Esophagus muscularis mucosa (tissue), 4 donors: ENCODE results near the gene ZXDC. TPM values are rescaled to one million over a fixed set of nuclear protein-coding genes. Genes with fewer than 3 reads are reported as not detected.

Experiments
- DNase-seq: peaks from one replicate; pipeline ENCODE4 v3.0.0-alpha.2; 2017; ENCODE audit errors: extremely low spot score
- H3K27ac ChIP-seq, 4 donors: fragments of 200-600 bp; sonication (generic); replicated peaks in 1 of 4; 1 replicate in 3 of 4; 2 replicates in 1 of 4; pipeline ENCODE4 v1.5.1; 2016 to 2019; ENCODE audit warnings: mild to moderate bottlenecking in 1 of 4
- H3K27me3 ChIP-seq, 4 donors: fragments of 200-600 bp; sonication (generic); one replicate each; pipeline versions ENCODE4 v1.5.1 to v1.6.0; 2016 to 2019
- H3K36me3 ChIP-seq, 4 donors: fragments of 200-600 bp; sonication (generic); one replicate each; pipeline ENCODE4 v1.5.1; 2016 to 2019
- H3K4me1 ChIP-seq, 4 donors: fragments of 200-600 bp; sonication (generic); one replicate each; pipeline ENCODE4 v1.5.1; 2016 to 2019
- H3K4me3 ChIP-seq, 4 donors: fragments of 200-600 bp; sonication (generic); 1 replicate in 2 of 4; 2 replicates in 2 of 4; pipeline ENCODE4 v1.5.1; 2016 to 2019; ENCODE audit warnings: mild to moderate bottlenecking in 4 of 4, moderate library complexity in 1 of 4
- H3K9me3 ChIP-seq, 4 donors: fragments of 200-600 bp; sonication (generic); 1 replicate in 3 of 4; 2 replicates in 1 of 4; pipeline ENCODE4 v1.5.1; 2016 to 2019
- CTCF ChIP-seq, 3 experiments: fragments of 200-600 bp in 2 of 3; fragments of 450-650 bp in 1 of 3; sonication (generic) in 2 of 3; IDR thresholded peaks; one replicate each; pipeline ENCODE4 v1.5.1; 2017 to 2019; ENCODE audit warnings: antibody characterized with exemption in 3 of 3, mild to moderate bottlenecking in 2 of 3, moderate library complexity in 1 of 3
- EP300 ChIP-seq: sonication (generic); formaldehyde crosslinking; IDR thresholded peaks from one replicate; pipeline ENCODE4 v1.6.1; 2017; ENCODE audit warnings: antibody characterized with exemption
- POLR2A ChIP-seq: fragments of 450-650 bp; IDR thresholded peaks from one replicate; pipeline ENCODE4 v1.6.1; 2017; ENCODE audit warnings: antibody characterized with exemption, moderate library complexity, mild to moderate bottlenecking, low read depth
- POLR2AphosphoS5 ChIP-seq, 2 donors: sonication (generic); formaldehyde crosslinking; IDR thresholded peaks; one replicate each; pipeline ENCODE4 v1.6.1; 2017; ENCODE audit warnings: antibody characterized with exemption in 2 of 2
- WGBS: methylation state at CpG from one replicate; pipeline ENCODE4 v1.1.5; 2018; 5-methylcytosine and 5-hydroxymethylcytosine counted together
- intact Hi-C: fragments of 100-400 bp; cut with DNase I; formaldehyde crosslinking; loops from one replicate; pipeline ENCODE4 v1.15.1; 2023
- total RNA-seq, 4 donors: library from RNA; depleted of rRNA; stranded (reverse); fragments of >200 nt; gene quantifications; one replicate each; pipeline versions ENCODE4 v1.1.0 to v1.2.1, GENCODE V29; 2016

Gene ZXDC
- total RNA-seq, 4 donors from 2014 or later: 25.8 to 41.2 (median 38.6) TPM

GRCh38 chr3:126498929-126499328 lies 23.2 kb upstream of the ZXDC start:
- Histone ChIP-seq H3K27ac (no peak overlapping the region), H3K4me1 (peaks cover 0 to 5% (median 0%) of the 10 kb centered on the region in 4 donors), H3K27me3 (peaks cover 0 to 7% (median 0%) of the 10 kb centered on the region in 4 donors), H3K36me3 (no peaks in the 10 kb centered on the region), H3K9me3 (no peaks in the 10 kb centered on the region), H3K4me3 (no peak overlapping the region)
- TF ChIP-seq POLR2AphosphoS5 (IDR thresholded peaks at IDR 0.05): no peak
- no peak for TF ChIP-seq POLR2A
- TF ChIP-seq CTCF (IDR thresholded peaks at IDR 0.05): no peak
- no peak for TF ChIP-seq EP300
- WGBS: 79% methylated on average over 6 of the region's 10 CpGs
- no peak for DNase-seq
- intact Hi-C loops: no loop called here

GRCh38 chr3:126498461-126498860 lies 22.8 kb upstream of the ZXDC start:
- Histone ChIP-seq H3K36me3 (no peaks in the 10 kb centered on the region), H3K27ac (no peak overlapping the region), H3K4me3 (no peak overlapping the region), H3K9me3 (no peaks in the 10 kb centered on the region), H3K4me1 (peaks cover 0 to 5% (median 0%) of the 10 kb centered on the region in 4 donors), H3K27me3 (peaks cover 0 to 2% (median 0%) of the 10 kb centered on the region in 4 donors)
- intact Hi-C loops: no loop called here
- no peak for DNase-seq
- 85% methylated on average over 4 of the region's 4 CpGs for WGBS
- TF ChIP-seq CTCF (IDR thresholded peaks at IDR 0.05) (no peak), EP300 (no peak), POLR2AphosphoS5 (IDR thresholded peaks at IDR 0.05) (no peak), POLR2A (no peak)

- 100% methylated on average over 5 of the region's 6 CpGs for WGBS
- H3K4me1 ChIP-seq: peaks cover 0 to 5% (median 0%) of the 10 kb centered on the region in 4 donors
- no peak for DNase-seq
- H3K27ac ChIP-seq: no peak overlapping the region
- no peak overlapping the region for H3K4me3 ChIP-seq
- no peak for TF ChIP-seq POLR2A
- H3K9me3 ChIP-seq: no peaks in the 10 kb centered on the region
- H3K36me3 ChIP-seq: no peaks in the 10 kb centered on the region
- intact Hi-C loops: no loop called here
- no peaks in the 10 kb centered on the region for H3K27me3 ChIP-seq
These were observed 22.3 kb upstream of the ZXDC start for GRCh38 chr3:126497956-126498355.

GRCh38 chr3:126496894-126497850 lies 21.5 kb upstream of the ZXDC start:
- H3K27ac ChIP-seq: no peak overlapping the region
- no peak for DNase-seq
- intact Hi-C loops: no loop called here
- peaks cover 0 to 5% (median 0%) of the 10 kb centered on the region in 4 donors for H3K4me1 ChIP-seq
- H3K4me3 ChIP-seq: no peak overlapping the region
- TF ChIP-seq POLR2AphosphoS5 (IDR thresholded peaks at IDR 0.05): no peak
- no peak for TF ChIP-seq EP300
- TF ChIP-seq CTCF (IDR thresholded peaks at IDR 0.05): no peak
- no peak for TF ChIP-seq POLR2A
- H3K9me3 ChIP-seq: no peaks in the 10 kb centered on the region
- WGBS: 78% methylated on average over 21 of the region's 21 CpGs
- H3K36me3 ChIP-seq: no peaks in the 10 kb centered on the region
- no peaks in the 10 kb centered on the region for H3K27me3 ChIP-seq

GRCh38 chr3:126495786-126496185 lies 20.1 kb upstream of the ZXDC start:
- Histone ChIP-seq H3K4me1 (peaks cover 0 to 5% (median 0%) of the 10 kb centered on the region in 4 donors), H3K9me3 (no peaks in the 10 kb centered on the region), H3K27me3 (no peaks in the 10 kb centered on the region), H3K27ac (no peak overlapping the region), H3K36me3 (no peaks in the 10 kb centered on the region), H3K4me3 (no peak overlapping the region)
- 100% methylated on average over 7 of the region's 8 CpGs for WGBS
- DNase-seq: no peak
- no peak for TF ChIP-seq POLR2A
- TF ChIP-seq POLR2AphosphoS5 (IDR thresholded peaks at IDR 0.05): no peak
- no peak for TF ChIP-seq CTCF (IDR thresholded peaks at IDR 0.05)
- no peak for TF ChIP-seq EP300
- intact Hi-C loops: no loop called here
